ENCODE data around the gene TACC2. TPM values are rescaled to one million over a fixed set of nuclear protein-coding genes. Genes with fewer than 3 reads are reported as not detected.

The TACC2 gene
- total and polyA plus RNA-seq, 2 donors (not counting 3 experiments of a cell fraction or from before 2014, with no cell fraction given): 14.4 to 46.2 TPM

DNA sequence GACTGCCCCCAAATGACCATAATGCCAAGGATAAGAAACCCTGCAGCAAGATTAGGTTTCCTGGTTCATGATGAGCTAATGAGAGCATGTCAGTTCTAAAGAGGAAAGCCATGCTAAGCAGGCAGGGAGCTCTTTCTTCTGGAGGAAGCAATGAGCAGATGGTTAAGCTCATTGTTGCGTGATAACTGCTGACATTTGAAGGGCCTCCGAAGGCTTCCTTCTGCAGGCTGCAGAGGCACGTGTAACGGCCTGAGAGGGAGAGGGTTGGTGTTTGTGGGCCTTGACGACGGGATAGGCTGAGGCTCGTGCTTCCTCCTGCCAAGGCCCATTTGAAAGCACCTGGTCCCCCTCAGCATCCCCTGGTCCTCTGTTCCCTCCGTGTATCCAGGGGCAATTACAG is 218.6 kb downstream of the TACC2 start:
- TF ChIP-seq POLR2A (IDR thresholded peaks at IDR 0.05; ENCODE audit: low read depth, low read length): no peak
- no peak for TF ChIP-seq MYC (IDR thresholded peaks at IDR 0.05; ENCODE audit: low read depth, low read length)
- TF ChIP-seq FOS (IDR thresholded peaks at IDR 0.05; ENCODE audit: borderline replicate concordance, insufficient read depth, low read length): no peak
- no peak for TF ChIP-seq GATA2 (IDR thresholded peaks at IDR 0.05; ENCODE audit: insufficient read depth, insufficient read length, low read depth, low read length)
- TF ChIP-seq, protein P1, sequence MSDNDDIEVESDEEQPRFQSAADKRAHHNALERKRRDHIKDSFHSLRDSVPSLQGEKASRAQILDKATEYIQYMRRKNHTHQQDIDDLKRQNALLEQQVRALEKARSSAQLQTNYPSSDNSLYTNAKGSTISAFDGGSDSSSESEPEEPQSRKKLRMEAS (IDR thresholded peaks at IDR 0.05; ENCODE audit: insufficient read depth, insufficient read length): no peak
- TF ChIP-seq EZH2 (IDR thresholded peaks at IDR 0.05; ENCODE audit: borderline replicate concordance, low read depth, low read length, severe bottlenecking): no peak
- TF ChIP-seq, protein P2, sequence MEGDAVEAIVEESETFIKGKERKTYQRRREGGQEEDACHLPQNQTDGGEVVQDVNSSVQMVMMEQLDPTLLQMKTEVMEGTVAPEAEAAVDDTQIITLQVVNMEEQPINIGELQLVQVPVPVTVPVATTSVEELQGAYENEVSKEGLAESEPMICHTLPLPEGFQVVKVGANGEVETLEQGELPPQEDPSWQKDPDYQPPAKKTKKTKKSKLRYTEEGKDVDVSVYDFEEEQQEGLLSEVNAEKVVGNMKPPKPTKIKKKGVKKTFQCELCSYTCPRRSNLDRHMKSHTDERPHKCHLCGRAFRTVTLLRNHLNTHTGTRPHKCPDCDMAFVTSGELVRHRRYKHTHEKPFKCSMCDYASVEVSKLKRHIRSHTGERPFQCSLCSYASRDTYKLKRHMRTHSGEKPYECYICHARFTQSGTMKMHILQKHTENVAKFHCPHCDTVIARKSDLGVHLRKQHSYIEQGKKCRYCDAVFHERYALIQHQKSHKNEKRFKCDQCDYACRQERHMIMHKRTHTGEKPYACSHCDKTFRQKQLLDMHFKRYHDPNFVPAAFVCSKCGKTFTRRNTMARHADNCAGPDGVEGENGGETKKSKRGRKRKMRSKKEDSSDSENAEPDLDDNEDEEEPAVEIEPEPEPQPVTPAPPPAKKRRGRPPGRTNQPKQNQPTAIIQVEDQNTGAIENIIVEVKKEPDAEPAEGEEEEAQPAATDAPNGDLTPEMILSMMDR (IDR thresholded peaks at IDR 0.05; ENCODE audit: extremely low read depth in 1 of 2, insufficient read depth in 1 of 2, low read depth in 1 of 2, low read length in 2 of 2): no peak
- no peak for TF ChIP-seq POLR2AphosphoS5 (IDR thresholded peaks at IDR 0.05; ENCODE audit: insufficient read depth, low read depth, low read length)
- no peak for TF ChIP-seq JUN (IDR thresholded peaks at IDR 0.05; ENCODE audit: borderline replicate concordance, insufficient read depth, insufficient read length, low read depth)
- BruUV-seq (replicated peaks): no TSS peak
- dilution Hi-C loops (cut with MboI; ENCODE audit: extremely low pct_ligation_motif_present, low sequenced_read_pairs): no loop called here

More for the DNA sequence above, 218.6 kb downstream of the TACC2 start:
- peaks cover 3% of the 10 kb centered on the region for H3K4me1 ChIP-seq (ENCODE audit: control insufficient read depth, extremely low read depth, insufficient read depth, low read length)
- H3K9me1 ChIP-seq (replicated peaks; ENCODE audit: control insufficient read depth, extremely low read depth, insufficient read depth, low read length): no peaks in the 10 kb centered on the region
- no peak overlapping the region for H2AFZ ChIP-seq (ENCODE audit: low read depth, low read length)
- H3K27me3 ChIP-seq (ENCODE audit: control insufficient read depth in 2 of 2, insufficient read depth in 2 of 2, low read length in 2 of 2): no peaks in the 10 kb centered on the region
- H3K27ac ChIP-seq (ENCODE audit: insufficient read depth, low read depth, low read length): no peak overlapping the region
- H3K36me3 ChIP-seq (ENCODE audit: control insufficient read depth in 2 of 2, extremely low read depth in 1 of 2, insufficient read depth in 2 of 2, low read length in 2 of 2): peaks cover 0 to 7% of the 10 kb centered on the region in 2 experiments
- DNase-seq (ENCODE audit: low read depth, low spot score): no peak
- intact Hi-C loops (cut with micrococcal nuclease): loop anchor here (2.0 kb wide), 1 partner anchor 59 kb away; no protein-coding TSS in a partner anchor
- no peak overlapping the region for H3K4me3 ChIP-seq (replicated peaks in 1 of 3; ENCODE audit: insufficient read depth in 1 of 3, low read depth in 1 of 3, low read length in 3 of 3)
- ChIA-PET POLR2A (no interaction called here), CTCF (interaction anchor here (0.7 to 1.9 kb wide), 5 partner anchors 21 to 95 kb away, joined by 3 to 7 read pairs (median 4); no protein-coding TSS in a partner anchor)
- no peaks in the 10 kb centered on the region for H3K9me3 ChIP-seq (replicated peaks; ENCODE audit: control insufficient read depth, insufficient read depth, low read length)
- H3K79me2 ChIP-seq (ENCODE audit: control insufficient read depth, insufficient read depth, low read length): no peaks in the 10 kb centered on the region
- H3K4me2 ChIP-seq (ENCODE audit: insufficient read depth, low read length): no peak overlapping the region
- H3K9ac ChIP-seq (replicated peaks; ENCODE audit: extremely low read depth, insufficient read depth, low read length): no peak overlapping the region
- no peaks in the 10 kb centered on the region for H4K20me1 ChIP-seq (replicated peaks; ENCODE audit: control insufficient read depth, extremely low read depth, insufficient read depth, low read length)
- FAIRE-seq: no peak
